ENCODE measurements around the gene CCDC28B.

Gene CCDC28B

DNA sequence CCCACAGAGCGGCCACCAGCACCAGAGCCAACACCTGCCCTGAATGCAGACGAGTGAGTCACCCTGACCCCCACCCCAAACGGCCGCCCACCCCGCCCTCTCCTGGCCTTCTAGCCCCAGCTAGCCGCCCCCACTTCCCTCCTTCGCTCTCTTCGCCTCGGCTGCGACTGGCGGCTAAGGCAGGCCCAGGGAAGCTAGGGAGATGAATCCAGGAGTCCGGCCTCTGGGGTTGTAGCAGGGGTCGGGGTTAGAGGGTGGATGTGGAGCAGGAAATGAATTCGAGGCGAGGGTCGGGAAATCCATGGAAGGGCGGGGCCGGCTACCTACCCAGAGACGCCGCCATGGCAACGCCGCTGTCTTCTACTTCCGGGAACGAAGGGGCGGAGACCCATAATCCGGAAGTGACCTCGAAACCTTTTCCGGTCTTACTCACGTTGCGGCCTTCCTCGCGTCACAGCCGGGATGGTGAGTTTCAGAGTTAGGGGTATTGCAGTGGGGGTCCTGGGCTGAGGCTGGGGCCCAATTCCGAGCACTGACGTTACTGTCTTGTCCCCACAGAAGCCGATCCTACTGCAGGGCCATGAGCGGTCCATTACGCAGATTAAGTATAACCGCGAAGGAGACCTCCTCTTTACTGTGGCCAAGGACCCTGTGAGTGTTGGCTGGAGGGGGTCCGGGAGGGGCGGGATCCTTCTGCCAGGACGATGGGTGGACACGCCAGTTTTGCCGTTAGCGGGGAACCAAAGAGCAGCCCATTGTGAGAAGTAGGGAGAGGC, 21.8 kb downstream of the CCDC28B start, which contains the start of the genes EIF3I and TMEM234:
Gene EIF3I (plus strand): TSS at position 428 of the 776 bp plus-strand sequence. CDS start 35 bp downstream, at position 463.
Gene TMEM234 (minus strand): TSS at position 374 of the 776 bp plus-strand sequence. CDS start 31 bp downstream, at position 343.
- peak; percentile 90 for DNase-seq (ENCODE audit: low read depth, low spot score)

GRCh38 chr1:32223683-32224082, 23.3 kb downstream of the CCDC28B start:
- DNase-seq (ENCODE audit: low read depth, low spot score): no peak

GRCh38 chr1:32224285-32224684, 23.9 kb downstream of the CCDC28B start:
- DNase-seq (ENCODE audit: low read depth, low spot score): no peak

GRCh38 chr1:32228771-32229170, 28.4 kb downstream of the CCDC28B start:
- DNase-seq (ENCODE audit: low read depth, low spot score): no peak

DNA sequence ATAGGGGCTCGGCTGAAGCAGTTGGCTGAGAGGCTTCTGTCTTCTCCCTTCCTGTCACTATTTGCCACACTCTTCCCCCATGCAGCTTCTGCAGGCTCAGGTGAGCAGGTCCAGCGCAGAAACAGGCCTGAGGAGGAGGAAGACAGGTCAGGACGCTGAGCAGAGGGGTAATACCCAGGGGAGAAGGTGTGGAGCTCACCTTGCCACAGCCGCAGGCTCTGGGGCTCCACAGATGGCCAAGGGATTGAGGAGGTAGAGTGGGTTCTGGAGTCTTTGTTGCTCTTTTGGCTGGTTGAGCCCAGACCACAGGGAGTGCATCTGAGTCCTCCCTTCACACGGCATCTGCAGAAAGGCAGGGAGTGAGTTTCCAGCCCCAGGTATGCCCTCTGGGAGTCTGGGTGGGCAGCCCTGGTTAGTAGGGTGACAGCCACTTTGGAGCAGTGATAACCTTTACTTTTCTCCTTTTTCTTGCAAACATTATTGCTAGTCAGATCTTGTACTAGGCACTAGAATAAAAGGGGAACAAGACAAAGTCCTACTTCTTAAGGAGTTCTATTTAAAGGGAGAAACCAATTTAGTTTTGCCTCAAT, 31.5 kb downstream of the CCDC28B start:
- DNase-seq (ENCODE audit: low read depth, low spot score): no peak

DNA sequence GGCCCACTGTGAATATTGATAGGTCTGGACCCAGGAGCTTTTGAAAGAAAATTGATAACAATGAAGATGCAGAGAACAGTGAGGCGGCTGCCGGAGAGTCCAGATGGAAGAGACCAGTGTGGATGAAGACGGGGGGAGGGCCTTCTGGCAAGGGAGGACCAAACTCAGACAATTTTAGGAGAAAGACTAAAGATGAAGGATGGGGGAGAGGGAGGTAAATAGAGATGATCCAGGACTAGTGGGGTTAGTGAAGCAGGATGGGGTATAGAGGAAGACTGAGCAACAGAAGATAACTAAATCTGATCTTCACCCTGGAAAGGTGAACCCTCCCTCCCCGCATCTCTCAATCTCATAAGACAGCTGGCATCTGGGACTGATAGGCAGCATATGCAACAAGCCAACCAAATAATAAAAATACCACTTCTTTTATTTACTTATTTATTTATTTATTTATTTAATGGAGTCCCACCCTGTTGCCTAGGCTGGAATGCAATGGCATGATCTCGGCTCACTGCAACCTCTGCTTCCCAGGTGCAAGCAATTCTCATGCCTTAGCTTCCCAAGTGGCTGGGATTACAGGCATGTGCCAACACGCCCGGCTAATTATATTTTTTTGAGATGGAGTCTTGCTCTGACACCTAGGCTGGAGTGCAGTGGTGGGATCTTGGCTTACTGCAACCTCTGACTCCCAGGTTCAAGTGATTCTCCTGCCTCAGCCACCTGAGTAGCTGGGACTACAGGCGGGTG, 32.3 kb downstream of the CCDC28B start:
- DNase-seq (ENCODE audit: low read depth, low spot score): no peak

GRCh38 chr1:32234792-32235191, 34.4 kb downstream of the CCDC28B start:
- no peak for DNase-seq (ENCODE audit: low read depth, low spot score)

GRCh38 chr1:32239337-32239736, 38.9 kb downstream of the CCDC28B start:
- no peak for DNase-seq (ENCODE audit: low read depth, low spot score)

- DNase-seq (ENCODE audit: low read depth, low spot score): no peak
Observed at GRCh38 chr1:32239790-32240139, 39.4 kb downstream of the CCDC28B start.

DNA sequence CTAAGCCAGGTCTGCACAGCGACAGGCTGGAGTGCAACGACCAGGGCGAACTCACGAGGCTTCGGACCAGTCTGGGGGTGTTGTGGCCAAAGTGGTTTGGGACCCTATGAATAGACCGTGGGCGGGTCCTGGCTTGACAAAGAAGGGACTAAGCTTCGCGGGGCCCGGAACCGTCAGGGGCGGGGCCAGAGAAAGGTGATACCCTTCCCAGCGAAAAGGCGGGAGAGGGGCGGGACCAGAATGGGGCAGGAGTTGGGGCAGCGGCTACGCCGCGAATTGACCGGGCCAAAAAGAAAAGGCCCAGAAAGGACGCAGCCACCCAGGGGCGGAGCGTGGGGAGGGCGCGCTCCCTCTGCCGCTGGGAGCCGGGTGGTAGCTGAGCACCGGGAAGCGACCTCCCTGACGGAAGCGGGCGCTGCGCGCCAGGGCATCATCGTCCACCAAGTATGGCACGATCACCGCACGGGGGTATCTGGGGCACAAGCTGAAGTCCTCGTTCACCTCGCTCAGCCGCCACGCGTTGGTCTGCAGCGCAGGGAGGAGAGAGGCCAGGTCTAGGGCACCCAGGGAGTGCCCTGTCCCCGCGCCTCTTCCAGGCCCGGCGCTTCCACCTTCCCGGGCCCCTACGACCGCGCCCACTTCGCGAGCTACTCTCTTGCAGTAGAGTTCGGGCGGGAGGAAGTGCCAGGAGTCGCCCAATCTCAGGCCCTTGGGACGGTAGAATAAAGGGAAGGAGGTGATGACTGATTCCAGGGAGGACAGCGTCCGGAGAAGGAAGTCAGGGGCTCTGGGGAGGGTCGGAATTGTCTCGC, 40.0 kb downstream of the CCDC28B start:
- peak; percentile 7 for DNase-seq (ENCODE audit: low read depth, low spot score)

DNA sequence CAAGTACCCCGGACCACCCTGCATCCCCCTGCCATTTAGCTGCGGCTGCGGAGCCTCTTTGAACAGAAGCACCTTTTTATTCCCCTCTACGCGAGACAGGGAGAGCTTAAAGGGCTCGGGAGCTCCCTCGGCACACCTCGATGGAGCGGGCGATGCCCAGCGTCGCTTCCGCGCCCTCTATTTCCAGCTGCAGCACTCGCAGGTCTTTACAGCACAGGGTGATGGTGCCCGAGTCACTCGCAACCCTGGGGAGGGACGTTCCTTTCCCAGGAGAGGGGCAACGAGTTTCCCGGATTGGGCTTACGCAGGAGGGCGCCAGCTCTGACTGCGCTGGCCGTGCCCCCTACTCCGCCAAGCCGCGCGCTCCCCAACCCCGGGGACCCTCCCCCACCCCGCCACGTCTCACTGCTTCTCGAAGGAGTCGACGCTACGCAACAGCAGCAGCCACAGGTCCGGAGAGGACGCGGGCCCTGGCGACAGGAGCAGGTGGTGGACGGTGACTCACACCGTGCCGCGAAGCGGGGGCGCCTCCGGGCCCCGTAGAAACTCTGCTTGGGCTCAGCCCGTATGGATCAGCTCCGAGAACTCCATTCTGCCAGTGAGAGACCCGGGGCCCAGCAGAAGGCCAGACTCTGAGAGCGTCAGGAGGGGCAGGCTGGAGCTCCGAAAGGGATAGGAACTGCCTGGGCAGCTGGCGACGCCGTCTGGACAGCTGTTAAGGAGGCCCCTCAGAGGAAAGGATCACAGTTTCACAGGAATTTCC, 40.8 kb downstream of the CCDC28B start:
- no peak for DNase-seq (ENCODE audit: low read depth, low spot score)

DNA sequence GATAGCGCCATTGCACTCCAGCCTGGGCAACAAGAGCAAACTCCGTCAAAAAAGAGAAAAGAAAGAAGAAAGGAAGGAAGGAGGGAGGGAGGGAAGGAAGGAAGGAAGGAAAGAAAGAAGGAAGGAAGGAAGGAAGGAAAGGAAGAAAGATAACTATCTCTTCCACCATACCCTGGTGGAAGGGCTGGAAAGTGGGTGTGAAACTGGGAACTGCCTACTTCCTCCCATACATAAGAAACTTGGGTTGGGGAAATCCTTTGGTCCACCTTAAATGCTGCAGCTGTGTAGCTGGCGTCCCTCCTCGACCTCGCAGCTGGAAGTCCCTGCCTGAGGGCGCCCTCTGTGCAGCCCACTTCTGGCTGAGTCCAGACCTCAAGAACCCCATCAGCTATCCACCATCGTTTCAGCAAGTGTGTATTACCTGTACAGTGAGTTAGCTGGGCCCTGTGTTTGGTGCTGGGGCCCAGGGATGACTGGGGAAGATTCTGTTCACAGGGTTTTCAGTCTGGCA, 42.0 kb downstream of the CCDC28B start:
- no peak for DNase-seq (ENCODE audit: low read depth, low spot score)

- DNase-seq (ENCODE audit: low read depth, low spot score): no peak
Observed at GRCh38 chr1:32246888-32247273, 46.5 kb downstream of the CCDC28B start, which contains the start of gene FAM167B. TSS of gene FAM167B (plus strand) at chr1:32247222. CDS start at chr1:32247422, 200 bp downstream.

DNA sequence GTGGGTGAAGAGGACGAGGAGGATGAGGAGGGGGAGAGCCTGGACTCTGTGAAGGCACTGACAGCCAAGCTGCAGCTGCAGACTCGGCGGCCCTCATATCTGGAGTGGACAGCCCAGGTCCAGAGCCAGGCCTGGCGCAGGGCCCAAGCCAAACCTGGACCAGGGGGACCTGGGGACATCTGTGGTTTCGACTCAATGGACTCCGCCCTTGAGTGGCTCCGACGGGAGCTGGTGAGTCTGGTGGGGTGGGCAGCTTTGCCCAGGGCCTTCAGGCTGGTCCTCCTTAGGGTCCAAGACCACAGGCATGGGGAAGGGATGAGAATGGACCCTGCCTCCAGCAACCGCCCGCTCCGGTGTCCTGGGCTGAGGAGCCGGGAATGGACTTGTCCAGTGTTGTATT, 47.1 kb downstream of the CCDC28B start:
- DNase-seq (ENCODE audit: low read depth, low spot score): no peak

GRCh38 chr1:32247983-32248889, 47.8 kb downstream of the CCDC28B start:
- peak; percentile 54 for DNase-seq (ENCODE audit: low read depth, low spot score)

- DNase-seq (ENCODE audit: low read depth, low spot score): peak; percentile 66
Observed at GRCh38 chr1:32249831-32250525, 49.6 kb downstream of the CCDC28B start.

GRCh38 chr1:32250893-32251716, 50.7 kb downstream of the CCDC28B start, which contains the start of gene LCK:
TSS of gene LCK (plus strand) at chr1:32251265. CDS start at chr1:32274330, 23,065 bp downstream.
- no peak for DNase-seq (ENCODE audit: low read depth, low spot score)
